Endothelial cell of umbilical vein (primary cell): ENCODE measurements around the gene TAGLN2. TPM values are rescaled to one million over a fixed set of nuclear protein-coding genes. Genes with fewer than 3 reads are reported as not detected.

Experiments used
- BruUV-seq: library from RNA; stranded (reverse); fragments of 400-500 nt; replicated peaks from 2 replicates; lab custom pipeline; 2021; lab: Mats Ljungman, UMichigan
- CTCF ChIA-PET: fragments of 300-600, 350-600 bp; sonication (Branson Sonifier 250); formaldehyde crosslinking; loops from one replicate; lab custom pipeline; 2021; ENCODE audit warnings: antibody characterized with exemption, inconsistent platforms; lab: Charles Lee
- POLR2A ChIA-PET: fragments of 300-600, 350-600 bp; sonication (Branson Sonifier 250); formaldehyde crosslinking; loops from one replicate; lab custom pipeline; 2021; ENCODE audit warnings: antibody characterized with exemption, inconsistent platforms; lab: Charles Lee
- DNase-seq: peaks from one replicate; pipeline ENCODE4 v3.0.0-alpha.2; 2011; ENCODE audit warnings: low read depth, low spot score
- FAIRE-seq: peaks from 2 replicates; lab custom pipeline; 2011; peaks lifted over from hg19 to GRCh38; lab: Jason Lieb, UNC
- H2AFZ ChIP-seq: 2 replicates; pipeline ENCODE4 v1.6.0; 2012; ENCODE audit warnings: low read depth, low read length, control low read depth, inconsistent platforms
- H3K27ac ChIP-seq: 2 replicates; pipeline ENCODE4 v1.5.1; 2011; ENCODE audit warnings: low read depth, mild to moderate bottlenecking, control low read depth, low read length, moderate library complexity; ENCODE audit not compliant: insufficient read depth
- H3K27me3 ChIP-seq, 2 experiments: 2 replicates each; pipeline versions ENCODE4 v1.6.0 to v1.6.1; 2011; ENCODE audit warnings: low read length in 2 of 2, mixed read lengths in 1 of 2; ENCODE audit not compliant: control insufficient read depth in 2 of 2, insufficient read depth in 2 of 2
- H3K36me3 ChIP-seq, 2 experiments: 2 replicates in 1 of 2; 3 replicates in 1 of 2; pipeline ENCODE4 v1.5.1; 2011; ENCODE audit warnings: low read length in 2 of 2, mild to moderate bottlenecking in 1 of 2, moderate library complexity in 1 of 2; ENCODE audit not compliant: control insufficient read depth in 2 of 2, insufficient read depth in 2 of 2; ENCODE audit errors: extremely low read depth in 1 of 2
- H3K4me1 ChIP-seq: 3 replicates; pipeline ENCODE4 v1.5.1; 2011; ENCODE audit warnings: mild to moderate bottlenecking, low read length; ENCODE audit not compliant: control insufficient read depth, insufficient read depth; ENCODE audit errors: extremely low read depth
- H3K4me2 ChIP-seq: 2 replicates; pipeline ENCODE4 v1.6.1; 2011; ENCODE audit warnings: low read length, control low read depth, mixed read lengths; ENCODE audit not compliant: insufficient read depth
- H3K4me3 ChIP-seq, 3 experiments: fragments of 200-600 bp in 1 of 3; sonication (generic), shearing (Covaris generic) in 1 of 3; replicated peaks in 1 of 3; 2 replicates each; pipeline ENCODE4 v1.5.1; 2011 to 2016; ENCODE audit warnings: control low read depth in 3 of 3, low read length in 3 of 3, mild to moderate bottlenecking in 2 of 3, inconsistent platforms in 1 of 3, low read depth in 1 of 3, moderate library complexity in 1 of 3; ENCODE audit not compliant: insufficient read depth in 1 of 3
- H3K79me2 ChIP-seq: 2 replicates; pipeline ENCODE4 v1.6.0; 2012; ENCODE audit warnings: low read length, inconsistent platforms; ENCODE audit not compliant: control insufficient read depth, insufficient read depth
- H3K9ac ChIP-seq: replicated peaks from 2 replicates; pipeline ENCODE3; 2011; ENCODE audit warnings: low read length, control low read depth; ENCODE audit not compliant: insufficient read depth; ENCODE audit errors: extremely low read depth
- H3K9me1 ChIP-seq: replicated peaks from 3 replicates; pipeline ENCODE4 v1.6.0; 2011; ENCODE audit warnings: mild to moderate bottlenecking, low read length; ENCODE audit not compliant: control insufficient read depth, insufficient read depth; ENCODE audit errors: extremely low read depth
- H3K9me3 ChIP-seq: replicated peaks from 2 replicates; pipeline ENCODE4 v1.5.1; 2012; ENCODE audit warnings: low read length, inconsistent platforms; ENCODE audit not compliant: control insufficient read depth, insufficient read depth
- H4K20me1 ChIP-seq: replicated peaks from 2 replicates; pipeline ENCODE3; 2011; ENCODE audit warnings: mild to moderate bottlenecking, low read length; ENCODE audit not compliant: control insufficient read depth, insufficient read depth; ENCODE audit errors: extremely low read depth
- EZH2 ChIP-seq: IDR thresholded peaks from 2 replicates; pipeline ENCODE4 v1.6.1; 2012; ENCODE audit warnings: borderline replicate concordance, low read depth, mild to moderate bottlenecking, moderate library complexity, low read length, inconsistent platforms; ENCODE audit not compliant: severe bottlenecking
- FOS ChIP-seq: IDR thresholded peaks from 2 replicates; pipeline ENCODE4 v1.6.1; 2011; ENCODE audit warnings: mild to moderate bottlenecking, low read length, moderate library complexity, borderline replicate concordance; ENCODE audit not compliant: insufficient read depth
- GATA2 ChIP-seq: IDR thresholded peaks from 2 replicates; pipeline ENCODE4 v1.7.0; 2011; ENCODE audit warnings: low read depth, mild to moderate bottlenecking, moderate library complexity, mixed read lengths, low read length; ENCODE audit not compliant: insufficient read length, insufficient read depth
- JUN ChIP-seq: IDR thresholded peaks from 2 replicates; pipeline ENCODE4 v1.6.1; 2011; ENCODE audit warnings: borderline replicate concordance, low read depth; ENCODE audit not compliant: insufficient read length, insufficient read depth
- MAX ChIP-seq: IDR thresholded peaks from 2 replicates; pipeline ENCODE4 v1.6.1; 2011; ENCODE audit not compliant: insufficient read depth, insufficient read length
- MYC ChIP-seq: IDR thresholded peaks from one replicate; pipeline ENCODE4 v1.6.1; 2011; ENCODE audit warnings: mild to moderate bottlenecking, low read depth, low read length
- POLR2A ChIP-seq: IDR thresholded peaks from 2 replicates; pipeline ENCODE4 v1.6.1; 2012; ENCODE audit warnings: low read depth, mild to moderate bottlenecking, control low read depth, low read length
- POLR2AphosphoS5 ChIP-seq: IDR thresholded peaks from 2 replicates; pipeline ENCODE4 v1.6.1; 2012; ENCODE audit warnings: low read depth, mild to moderate bottlenecking, control low read depth, low read length, moderate library complexity; ENCODE audit not compliant: insufficient read depth
- dilution Hi-C: fragments of 300-500 bp; cut with MboI; formaldehyde crosslinking; loops from one replicate; pipeline ENCODE4 v1.15.0; 2019; ENCODE audit warnings: low sequenced_read_pairs; ENCODE audit not compliant: extremely low pct_ligation_motif_present
- intact Hi-C: fragments of 100-400 bp; cut with micrococcal nuclease; formaldehyde crosslinking; loops from one replicate; pipeline ENCODE4 v1.10.0; 2022
- polyA plus RNA-seq, 4 experiments: library from polyadenylated mRNA; depleted of rRNA in 3 of 4; stranded (reverse) in 3 of 4; unstranded in 1 of 4; fragments of >200 nt; gene quantifications; 2 replicates each; pipeline versions ENCODE4 v1.2.1 to v1.2.3, GENCODE V29; 2011 to 2012; ENCODE audit warnings: missing spikeins in 1 of 4
- total RNA-seq: library from RNA; stranded (reverse); gene quantifications from 2 replicates; pipeline ENCODE4 v1.2.3, GENCODE V29; 2021
- TF ChIP-seq, protein P1 (sequence below), 2 donors: IDR thresholded peaks; 1 replicate in 1 of 2; 2 replicates in 1 of 2; pipeline ENCODE4 v1.5.1; 2011; ENCODE audit warnings: low read length in 2 of 2, mild to moderate bottlenecking in 2 of 2, moderate library complexity in 2 of 2, control low read depth in 1 of 2, inconsistent platforms in 1 of 2, low read depth in 1 of 2; ENCODE audit not compliant: insufficient read depth in 1 of 2; ENCODE audit errors: extremely low read depth in 1 of 2

TAGLN2 gene
- total and polyA plus RNA-seq, 2 donors (not counting 3 experiments of a cell fraction or from before 2014, with no cell fraction given), result 646 to 1,279 TPM

GRCh38 chr1:159930216-159930615, 4.9 kb upstream of the TAGLN2 start:
- intact Hi-C loops (no loop called here), dilution Hi-C loops (no loop called here)
- FAIRE-seq, result no peak
- Histone ChIP-seq H3K27me3 (peaks cover 0 to 4% of the 10 kb centered on the region in 2 experiments), H3K4me1 (peaks cover 4% of the 10 kb centered on the region), H3K27ac (no peak overlapping the region), H3K9ac (no peak overlapping the region), H4K20me1 (no peaks in the 10 kb centered on the region), H3K9me1 (no peaks in the 10 kb centered on the region), H2AFZ (no peak overlapping the region), H3K9me3 (no peaks in the 10 kb centered on the region), H3K4me2 (no peak overlapping the region), H3K36me3 (no peaks in the 10 kb centered on the region), H3K4me3 (no peak overlapping the region), H3K79me2 (peaks cover under 1% of the 10 kb centered on the region)
- no peak for DNase-seq
- ChIA-PET CTCF (interaction anchor here (1.4 to 2.0 kb wide), 3 partner anchors 39 to 78 kb away, joined by 4 to 9 read pairs (median 6); no protein-coding TSS in a partner anchor), POLR2A (no interaction called here)
- no TSS peak for BruUV-seq
- no peak for TF ChIP-seq MAX
- TF ChIP-seq MYC, result no peak
- no peak for TF ChIP-seq POLR2AphosphoS5
- TF ChIP-seq, protein P1, sequence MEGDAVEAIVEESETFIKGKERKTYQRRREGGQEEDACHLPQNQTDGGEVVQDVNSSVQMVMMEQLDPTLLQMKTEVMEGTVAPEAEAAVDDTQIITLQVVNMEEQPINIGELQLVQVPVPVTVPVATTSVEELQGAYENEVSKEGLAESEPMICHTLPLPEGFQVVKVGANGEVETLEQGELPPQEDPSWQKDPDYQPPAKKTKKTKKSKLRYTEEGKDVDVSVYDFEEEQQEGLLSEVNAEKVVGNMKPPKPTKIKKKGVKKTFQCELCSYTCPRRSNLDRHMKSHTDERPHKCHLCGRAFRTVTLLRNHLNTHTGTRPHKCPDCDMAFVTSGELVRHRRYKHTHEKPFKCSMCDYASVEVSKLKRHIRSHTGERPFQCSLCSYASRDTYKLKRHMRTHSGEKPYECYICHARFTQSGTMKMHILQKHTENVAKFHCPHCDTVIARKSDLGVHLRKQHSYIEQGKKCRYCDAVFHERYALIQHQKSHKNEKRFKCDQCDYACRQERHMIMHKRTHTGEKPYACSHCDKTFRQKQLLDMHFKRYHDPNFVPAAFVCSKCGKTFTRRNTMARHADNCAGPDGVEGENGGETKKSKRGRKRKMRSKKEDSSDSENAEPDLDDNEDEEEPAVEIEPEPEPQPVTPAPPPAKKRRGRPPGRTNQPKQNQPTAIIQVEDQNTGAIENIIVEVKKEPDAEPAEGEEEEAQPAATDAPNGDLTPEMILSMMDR (IDR thresholded peaks at IDR 0.05; ENCODE audit: extremely low read depth in 1 of 2, insufficient read depth in 1 of 2, low read depth in 1 of 2, low read length in 2 of 2), result no peak
- no peak for TF ChIP-seq FOS
- TF ChIP-seq POLR2A, result no peak
- TF ChIP-seq GATA2, result no peak
- TF ChIP-seq JUN, result no peak
- no peak for TF ChIP-seq EZH2
